Measurements from ENCODE around the gene DNAH17.

Gene DNAH17

GRCh38 chr17:78418326-78419026 is 158.7 kb downstream of the DNAH17 start:
- no peak for DNase-seq (ENCODE audit: low spot score)
- H3K27ac ChIP-seq: no peak overlapping the region
- H3K4me3 ChIP-seq: no peak overlapping the region
- TF ChIP-seq CTCF (IDR thresholded peaks at IDR 0.05): no peak

GRCh38 chr17:78417531-78417909 is 159.7 kb downstream of the DNAH17 start:
- no peak for DNase-seq (ENCODE audit: low spot score)
- TF ChIP-seq CTCF (IDR thresholded peaks at IDR 0.05): no peak
- peak overlapping the region; percentile 63 to 86 for H3K27ac ChIP-seq
- no peak overlapping the region for H3K4me3 ChIP-seq

- no peak overlapping the region for H3K4me3 ChIP-seq
- TF ChIP-seq CTCF (IDR thresholded peaks at IDR 0.05): no peak
- DNase-seq (ENCODE audit: low spot score): no peak
- H3K27ac ChIP-seq: peak overlapping the region; percentile 63 to 86
Observed at GRCh38 chr17:78416791-78417530, 160.2 kb downstream of the DNAH17 start.

- H3K4me3 ChIP-seq: peak overlapping the region; percentile 28
Observed at GRCh38 chr17:78415821-78416711, 161.1 kb downstream of the DNAH17 start.

GRCh38 chr17:78414178-78415162 is 162.7 kb downstream of the DNAH17 start:
- TF ChIP-seq CTCF (IDR thresholded peaks at IDR 0.05): no peak
- H3K27ac ChIP-seq: peak overlapping the region in 1 of 2 donors; percentile 57
- H3K4me3 ChIP-seq: no peak overlapping the region
- DNase-seq (ENCODE audit: low spot score): no peak

More at GRCh38 chr17:78415821-78416711, 161.1 kb downstream of the DNAH17 start:
- TF ChIP-seq CTCF (IDR thresholded peaks at IDR 0.05): no peak
- peak overlapping the region; percentile 63 to 86 for H3K27ac ChIP-seq
- no peak for DNase-seq (ENCODE audit: low spot score)

GRCh38 chr17:78412403-78412802 is 164.8 kb downstream of the DNAH17 start:
- DNase-seq (ENCODE audit: low spot score): no peak
- Histone ChIP-seq H3K4me3 (no peak overlapping the region), H3K27ac (peak overlapping the region in 1 of 2 donors; percentile 32)
- no peak for TF ChIP-seq CTCF (IDR thresholded peaks at IDR 0.05)
